Ishikawa (cell line): ENCODE measurements around the gene UGDH.

Source experiments
- CEBPB ChIP-seq: IDR thresholded peaks from 2 replicates; pipeline ENCODE4 v1.6.1; 2012
- CREB1 ChIP-seq: IDR thresholded peaks from 2 replicates; pipeline ENCODE4 v1.6.1; 2012; ENCODE audit warnings: low read depth
- EGR1 ChIP-seq: IDR thresholded peaks from 2 replicates; pipeline ENCODE4 v1.6.1; 2012
- EP300 ChIP-seq: IDR thresholded peaks from 2 replicates; pipeline ENCODE4 v1.6.1; 2012; ENCODE audit warnings: borderline replicate concordance
- FOXM1 ChIP-seq: IDR thresholded peaks from 2 replicates; pipeline ENCODE4 v1.6.1; 2012; ENCODE audit warnings: low read depth, borderline replicate concordance
- MAX ChIP-seq: IDR thresholded peaks from 2 replicates; pipeline ENCODE4 v1.6.1; 2012
- NFIC ChIP-seq: IDR thresholded peaks from 2 replicates; pipeline ENCODE4 v1.6.1; 2012
- RAD21 ChIP-seq: IDR thresholded peaks from 2 replicates; pipeline ENCODE4 v1.6.1; 2012; ENCODE audit warnings: low read depth
- REST ChIP-seq: IDR thresholded peaks from 2 replicates; pipeline ENCODE4 v1.6.1; 2012; ENCODE audit warnings: low read depth, mild to moderate bottlenecking
- TAF1 ChIP-seq: IDR thresholded peaks from 2 replicates; pipeline ENCODE4 v1.6.1; 2012; ENCODE audit warnings: low read depth, mild to moderate bottlenecking
- TCF12 ChIP-seq: IDR thresholded peaks from 2 replicates; pipeline ENCODE4 v1.6.1; 2012; ENCODE audit warnings: low read depth
- TEAD4 ChIP-seq: IDR thresholded peaks from 2 replicates; pipeline ENCODE4 v1.6.1; 2012
- USF1 ChIP-seq: IDR thresholded peaks from 2 replicates; pipeline ENCODE4 v1.6.1; 2012
- YY1 ChIP-seq: IDR thresholded peaks from 2 replicates; pipeline ENCODE4 v1.6.1; 2012; ENCODE audit warnings: low read depth
- ZBTB7A ChIP-seq: IDR thresholded peaks from 2 replicates; pipeline ENCODE4 v1.6.1; 2012; ENCODE audit warnings: low read depth

UGDH gene

GRCh38 chr4:39456946-39457763 is 70.1 kb downstream of the UGDH start:
- TF ChIP-seq CREB1 (no peak), FOXM1 (no peak), USF1 (no peak), ZBTB7A (no peak), YY1 (no peak), EGR1 (no peak), TAF1 (no peak), TCF12 (no peak), REST (no peak), NFIC (no peak), RAD21 (no peak)

- no peak for TF ChIP-seq TEAD4
- no peak for TF ChIP-seq FOXM1
- TF ChIP-seq MAX, result no peak
- TF ChIP-seq TCF12, result no peak
- no peak for TF ChIP-seq RAD21
- TF ChIP-seq REST, result no peak
- TF ChIP-seq YY1, result no peak
- no peak for TF ChIP-seq CEBPB
- TF ChIP-seq ZBTB7A, result no peak
- TF ChIP-seq USF1, result no peak
- no peak for TF ChIP-seq TAF1
- no peak for TF ChIP-seq NFIC
- TF ChIP-seq EP300, result no peak
- TF ChIP-seq EGR1, result no peak
Observed at GRCh38 chr4:39455486-39455885, 71.8 kb downstream of the UGDH start.

- TF ChIP-seq MAX, result no peak
Observed at GRCh38 chr4:39453738-39454137, 73.5 kb downstream of the UGDH start.

GRCh38 chr4:39452860-39453587 is 74.2 kb downstream of the UGDH start:
- TF ChIP-seq YY1, result no peak

- 0 out of 2 replicates have a peak, but pooled peaks have one; percentile 18 for TF ChIP-seq TAF1
- no peak for TF ChIP-seq TCF12
Observed at GRCh38 chr4:39452153-39452859, 74.9 kb downstream of the UGDH start.

GRCh38 chr4:39451423-39452023 is 75.7 kb downstream of the UGDH start:
- TF ChIP-seq REST (no peak), YY1 (no peak), ZBTB7A (no peak), EGR1 (no peak), EP300 (no peak), NFIC (no peak), TEAD4 (no peak), RAD21 (no peak), MAX (no peak), FOXM1 (no peak), CEBPB (no peak), TAF1 (no peak), USF1 (no peak), TCF12 (no peak), CREB1 (no peak)
